GM20000 (cell line): ENCODE measurements around the gene CCDC17.

Source experiments
- DNase-seq: peaks from one replicate; pipeline ENCODE4 v3.0.0; 2012; ENCODE audit warnings: low spot score
- CTCF ChIP-seq: IDR thresholded peaks from 2 replicates; pipeline ENCODE4 v1.5.1; 2012; ENCODE audit warnings: mild to moderate bottlenecking, control low read depth; ENCODE audit errors: extremely low read depth, missing control alignments

CCDC17 gene

GRCh38 chr1:45643321-45643720 is 19.5 kb upstream of the CCDC17 start:
- no peak for DNase-seq
- TF ChIP-seq CTCF = no peak

GRCh38 chr1:45640293-45640692 is 16.4 kb upstream of the CCDC17 start:
- TF ChIP-seq CTCF = no peak
- no peak for DNase-seq

GRCh38 chr1:45635211-45635610 is 11.4 kb upstream of the CCDC17 start:
- no peak for TF ChIP-seq CTCF
- no peak for DNase-seq

GRCh38 chr1:45630429-45630828 is 6.6 kb upstream of the CCDC17 start:
- no peak for DNase-seq
- TF ChIP-seq CTCF = no peak

GRCh38 chr1:45629035-45629434 is 5.2 kb upstream of the CCDC17 start:
- DNase-seq = no peak
- TF ChIP-seq CTCF = no peak

- no peak for DNase-seq
- TF ChIP-seq CTCF = no peak
Observed at GRCh38 chr1:45622524-45623394, 1.1 kb downstream of the CCDC17 start.

GRCh38 chr1:45621895-45622523 is 1.8 kb downstream of the CCDC17 start:
- no peak for TF ChIP-seq CTCF
- DNase-seq = no peak
